K562 (cell line): ENCODE results near the gene HS3ST2.

ENCODE experiments used
- EP300 ChIP-seq: IDR thresholded peaks from 2 replicates; pipeline ENCODE4 v1.6.1; 2012; ENCODE audit warnings: low read length, improper control_type of control experiment
- MXI1 ChIP-seq: IDR thresholded peaks from 2 replicates; pipeline ENCODE4 v1.6.1; 2011; ENCODE audit warnings: low read depth, mild to moderate bottlenecking, improper control_type of control experiment, low read length
- RAD51 ChIP-seq: fragments of 450-650 bp; IDR thresholded peaks from 2 replicates; pipeline ENCODE4 v1.7.1; 2016; ENCODE audit warnings: low read depth, mild to moderate bottlenecking, borderline replicate concordance
- UBTF ChIP-seq, 2 experiments: IDR thresholded peaks; 2 replicates each; pipeline ENCODE4 v1.6.1; 2012; ENCODE audit warnings: improper control_type of control experiment in 2 of 2, low read depth in 2 of 2, low read length in 2 of 2, borderline replicate concordance in 1 of 2
- ZNF589 ChIP-seq: fragments of 200-800 bp; sonication (Bioruptor generic); IDR thresholded peaks from 2 replicates; pipeline ENCODE4 v1.6.1; 2016; ENCODE audit warnings: low read depth, missing genetic modification characterization, missing compliant biosample characterization

GRCh38 chr16:22784690-22785214 lies 29.2 kb upstream of the HS3ST2 start:
- TF ChIP-seq ZNF589 (no peak), RAD51 (no peak), UBTF (IDR thresholded peaks at IDR 0.05; ENCODE audit: borderline replicate concordance in 1 of 2, low read depth in 2 of 2, low read length in 2 of 2) (no peak), MXI1 (no peak), EP300 (no peak)
